ENCODE measurements around the gene SLC39A11.

DNA sequence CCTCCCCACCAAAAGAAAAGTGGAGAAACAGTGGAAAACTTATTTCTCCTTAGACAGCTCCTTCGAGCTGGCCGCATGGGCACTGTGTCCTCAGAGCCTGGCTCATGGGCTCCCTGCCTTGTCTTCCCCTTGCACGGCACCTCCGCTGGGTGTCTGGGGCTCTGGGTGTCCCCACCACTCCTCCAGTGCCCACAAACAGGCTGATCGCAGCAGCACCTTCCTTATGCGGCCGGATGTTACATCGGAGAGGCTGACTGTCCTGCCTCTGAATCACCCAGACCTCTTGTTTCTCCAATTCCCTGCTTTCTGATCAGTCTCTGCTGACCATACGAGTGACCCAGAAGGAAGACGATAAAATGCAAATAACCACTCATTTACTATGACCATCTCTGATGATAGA lies 121.7 kb downstream of the SLC39A11 start:
- TF ChIP-seq ARNTL (CRISPR knock-in tag; IDR thresholded peaks at IDR 0.05; ENCODE audit: borderline replicate concordance, low read depth) (no peak), SNAI2 (CRISPR knock-in tag; IDR thresholded peaks at IDR 0.05) (no peak)

Measured in SK-N-SH treated with all-trans-retinoic acid at 6 μM for 48 hours (cell line).